C4-2B (cell line): Measurements from ENCODE around the gene EXOC6B.

Source experiments
- ZFX ChIP-seq: fragments of 450-650 bp; IDR thresholded peaks from 2 replicates; pipeline ENCODE4 v1.6.1; 2017
- TF ChIP-seq, protein P1 (sequence below): fragments of 450-650 bp; conservative IDR thresholded peaks from 2 replicates; pipeline ENCODE4 v1.5.1; 2017; ENCODE audit warnings: mild to moderate bottlenecking

DNA sequence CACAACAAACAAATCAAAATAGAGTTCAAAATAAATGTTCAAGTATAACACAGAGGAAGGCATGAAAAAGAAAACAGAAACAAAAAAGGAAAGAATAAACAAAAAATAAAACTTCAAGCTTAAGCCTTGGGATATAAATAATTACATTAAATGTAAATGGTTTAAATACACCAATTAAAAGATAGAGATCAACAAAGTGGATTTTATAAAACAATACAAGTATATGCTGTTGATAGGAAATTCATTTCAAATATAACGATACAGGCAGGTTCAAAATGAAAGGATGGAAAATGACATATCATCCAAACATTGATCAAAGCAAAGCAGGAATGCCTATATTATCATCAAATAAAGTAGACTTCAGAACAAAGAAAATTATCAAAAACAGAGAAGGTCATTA is 16.7 kb downstream of the EXOC6B start:
- TF ChIP-seq, protein P1, sequence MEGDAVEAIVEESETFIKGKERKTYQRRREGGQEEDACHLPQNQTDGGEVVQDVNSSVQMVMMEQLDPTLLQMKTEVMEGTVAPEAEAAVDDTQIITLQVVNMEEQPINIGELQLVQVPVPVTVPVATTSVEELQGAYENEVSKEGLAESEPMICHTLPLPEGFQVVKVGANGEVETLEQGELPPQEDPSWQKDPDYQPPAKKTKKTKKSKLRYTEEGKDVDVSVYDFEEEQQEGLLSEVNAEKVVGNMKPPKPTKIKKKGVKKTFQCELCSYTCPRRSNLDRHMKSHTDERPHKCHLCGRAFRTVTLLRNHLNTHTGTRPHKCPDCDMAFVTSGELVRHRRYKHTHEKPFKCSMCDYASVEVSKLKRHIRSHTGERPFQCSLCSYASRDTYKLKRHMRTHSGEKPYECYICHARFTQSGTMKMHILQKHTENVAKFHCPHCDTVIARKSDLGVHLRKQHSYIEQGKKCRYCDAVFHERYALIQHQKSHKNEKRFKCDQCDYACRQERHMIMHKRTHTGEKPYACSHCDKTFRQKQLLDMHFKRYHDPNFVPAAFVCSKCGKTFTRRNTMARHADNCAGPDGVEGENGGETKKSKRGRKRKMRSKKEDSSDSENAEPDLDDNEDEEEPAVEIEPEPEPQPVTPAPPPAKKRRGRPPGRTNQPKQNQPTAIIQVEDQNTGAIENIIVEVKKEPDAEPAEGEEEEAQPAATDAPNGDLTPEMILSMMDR, result no peak
- no peak for TF ChIP-seq ZFX
